ENCODE results near the gene KCTD13. TPM values are rescaled to one million over a fixed set of nuclear protein-coding genes. Genes with fewer than 3 reads are reported as not detected.
"Not testable (repeated sequence)": the region's sequence is repeated elsewhere in the genome, so short reads cannot be mapped to it uniquely, and the experiment has no call there.

The KCTD13 gene
- total and polyA plus RNA-seq, 9 donors: 4.3 to 18.8 (median 12.2) TPM

DNA sequence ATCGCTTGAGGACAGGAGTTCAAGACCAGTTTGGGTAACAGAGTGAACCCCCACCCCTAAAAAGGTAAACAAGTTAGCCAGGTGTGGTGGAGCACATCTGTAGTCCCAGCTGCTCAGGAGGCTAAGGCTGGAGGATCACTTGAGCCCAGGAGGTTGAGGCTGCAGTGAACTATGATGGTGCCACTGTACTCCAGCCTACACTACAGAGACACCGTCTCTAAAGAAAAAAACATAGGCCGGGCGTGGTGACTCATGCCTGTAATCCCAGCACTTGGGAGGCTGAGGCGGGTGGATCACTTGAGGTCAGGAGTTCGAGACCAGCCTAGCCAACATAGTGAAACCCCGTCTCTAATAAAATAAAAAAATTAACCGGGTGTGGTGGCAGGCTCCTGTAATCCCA lies 57.0 kb downstream of the KCTD13 start:
- H3K36me3 ChIP-seq (ENCODE audit: control insufficient read depth, insufficient read depth, low read length); DNase-seq; H3K9me3 ChIP-seq (replicated peaks; ENCODE audit: control insufficient read depth, low read depth, low read length); H3K27me3 ChIP-seq (ENCODE audit: control insufficient read depth, insufficient read depth, low read length); H3K27ac ChIP-seq (ENCODE audit: low read length); H3K4me3 ChIP-seq (ENCODE audit: low read length); H3K4me1 ChIP-seq (ENCODE audit: control insufficient read depth, insufficient read depth, low read length): not testable (repeated sequence)
- WGBS (ENCODE audit: insufficient coverage): 89% methylated on average over 3 of the region's 8 CpGs

DNA sequence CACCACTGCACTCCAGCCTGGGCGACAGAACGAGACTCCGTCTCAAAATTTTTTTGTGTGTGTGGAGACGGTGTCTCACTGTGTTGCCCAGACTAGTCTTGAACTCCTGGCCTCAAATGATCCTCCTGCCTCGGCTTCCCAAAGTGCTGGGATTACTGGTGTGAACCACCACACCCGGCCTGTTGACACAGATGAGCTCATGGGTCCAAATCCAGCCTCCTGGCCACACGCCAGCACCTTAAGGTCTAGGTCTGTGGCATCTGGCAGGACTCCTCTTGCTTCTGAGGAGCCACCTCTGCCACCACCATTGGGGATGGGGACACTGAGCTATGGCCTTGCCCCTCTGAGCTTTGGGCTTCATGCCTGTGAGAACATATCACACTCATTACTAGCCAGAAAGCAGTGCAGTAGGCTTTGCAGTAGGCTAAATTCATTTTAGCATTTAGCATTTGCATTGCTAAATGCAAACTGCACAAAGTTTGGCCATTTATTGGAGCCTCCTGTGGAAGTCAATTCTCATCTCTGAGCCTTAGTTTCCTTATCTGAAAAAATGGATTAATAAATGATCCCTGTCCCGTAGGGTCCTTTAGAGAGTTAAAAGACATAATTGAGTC lies 57.5 kb downstream of the KCTD13 start:
- H3K4me3 ChIP-seq (ENCODE audit: low read length): no peak overlapping the region
- H3K27me3 ChIP-seq (ENCODE audit: control insufficient read depth, insufficient read depth, low read length): no peaks in the 10 kb centered on the region
- WGBS (ENCODE audit: insufficient coverage): 54% methylated on average over 4 of the region's 8 CpGs
- no peaks in the 10 kb centered on the region for H3K36me3 ChIP-seq (ENCODE audit: control insufficient read depth, insufficient read depth, low read length)
- no peak for DNase-seq
- H3K9me3 ChIP-seq (replicated peaks; ENCODE audit: control insufficient read depth, low read depth, low read length): no peaks in the 10 kb centered on the region
- peaks cover 3% of the 10 kb centered on the region for H3K4me1 ChIP-seq (ENCODE audit: control insufficient read depth, insufficient read depth, low read length)
- no peak overlapping the region for H3K27ac ChIP-seq (ENCODE audit: low read length)

DNA sequence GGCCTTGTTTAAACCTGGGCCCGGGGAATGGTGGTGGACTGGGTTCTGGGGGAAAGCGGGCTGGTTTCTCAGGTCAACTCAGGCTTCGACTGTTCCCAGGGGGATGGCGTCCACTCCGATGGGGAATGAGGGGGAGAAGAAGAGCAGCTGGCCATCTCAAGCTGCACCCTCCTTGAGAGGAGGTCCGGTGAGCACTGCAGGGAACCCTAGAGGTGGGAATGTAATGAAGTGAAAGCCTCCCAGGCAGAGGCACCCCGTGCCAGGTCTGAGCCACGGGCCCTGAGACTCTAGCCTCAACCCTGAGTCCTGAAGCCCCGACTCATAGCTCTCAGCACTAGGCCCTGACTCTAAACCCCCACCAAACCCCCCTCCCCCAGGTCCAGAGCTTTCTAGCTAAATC lies 61.8 kb downstream of the KCTD13 start:
- peaks cover 20% of the 10 kb centered on the region for H3K36me3 ChIP-seq (ENCODE audit: control insufficient read depth, insufficient read depth, low read length)
- 76% methylated on average over 8 of the region's 9 CpGs for WGBS (ENCODE audit: insufficient coverage)
- DNase-seq: no peak
- H3K9me3 ChIP-seq (replicated peaks; ENCODE audit: control insufficient read depth, low read depth, low read length): no peaks in the 10 kb centered on the region
- peaks cover 12% of the 10 kb centered on the region for H3K4me1 ChIP-seq (ENCODE audit: control insufficient read depth, insufficient read depth, low read length)
- no peaks in the 10 kb centered on the region for H3K27me3 ChIP-seq (ENCODE audit: control insufficient read depth, insufficient read depth, low read length)
- H3K27ac ChIP-seq (ENCODE audit: low read length): no peak overlapping the region
- no peak overlapping the region for H3K4me3 ChIP-seq (ENCODE audit: low read length)

DNA sequence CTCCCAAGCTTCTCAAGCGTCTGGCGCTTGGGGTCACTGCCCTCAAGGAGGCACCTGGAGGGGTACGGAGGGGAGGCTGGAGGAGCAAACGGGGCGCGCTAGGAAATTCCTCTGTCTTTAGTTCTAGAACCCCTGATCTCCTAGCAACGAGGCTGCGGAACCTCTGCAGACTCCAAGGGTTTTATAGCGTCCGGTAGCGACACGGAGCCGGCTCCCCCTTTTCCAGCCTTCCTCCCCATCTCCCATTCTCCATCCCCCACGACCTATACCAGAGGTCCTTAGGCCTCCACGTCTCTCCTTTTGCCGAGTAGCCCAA lies 62.4 kb downstream of the KCTD13 start:
- Histone ChIP-seq H3K4me1 (ENCODE audit: control insufficient read depth, insufficient read depth, low read length) (peaks cover 12% of the 10 kb centered on the region), H3K36me3 (ENCODE audit: control insufficient read depth, insufficient read depth, low read length) (peaks cover 25% of the 10 kb centered on the region), H3K27me3 (ENCODE audit: control insufficient read depth, insufficient read depth, low read length) (no peaks in the 10 kb centered on the region), H3K27ac (ENCODE audit: low read length) (no peak overlapping the region), H3K4me3 (ENCODE audit: low read length) (peak overlapping the region; percentile 2), H3K9me3 (replicated peaks; ENCODE audit: control insufficient read depth, low read depth, low read length) (no peaks in the 10 kb centered on the region)
- DNase-seq: no peak
- WGBS (ENCODE audit: insufficient coverage): 22% methylated on average over 10 of the region's 16 CpGs

DNA sequence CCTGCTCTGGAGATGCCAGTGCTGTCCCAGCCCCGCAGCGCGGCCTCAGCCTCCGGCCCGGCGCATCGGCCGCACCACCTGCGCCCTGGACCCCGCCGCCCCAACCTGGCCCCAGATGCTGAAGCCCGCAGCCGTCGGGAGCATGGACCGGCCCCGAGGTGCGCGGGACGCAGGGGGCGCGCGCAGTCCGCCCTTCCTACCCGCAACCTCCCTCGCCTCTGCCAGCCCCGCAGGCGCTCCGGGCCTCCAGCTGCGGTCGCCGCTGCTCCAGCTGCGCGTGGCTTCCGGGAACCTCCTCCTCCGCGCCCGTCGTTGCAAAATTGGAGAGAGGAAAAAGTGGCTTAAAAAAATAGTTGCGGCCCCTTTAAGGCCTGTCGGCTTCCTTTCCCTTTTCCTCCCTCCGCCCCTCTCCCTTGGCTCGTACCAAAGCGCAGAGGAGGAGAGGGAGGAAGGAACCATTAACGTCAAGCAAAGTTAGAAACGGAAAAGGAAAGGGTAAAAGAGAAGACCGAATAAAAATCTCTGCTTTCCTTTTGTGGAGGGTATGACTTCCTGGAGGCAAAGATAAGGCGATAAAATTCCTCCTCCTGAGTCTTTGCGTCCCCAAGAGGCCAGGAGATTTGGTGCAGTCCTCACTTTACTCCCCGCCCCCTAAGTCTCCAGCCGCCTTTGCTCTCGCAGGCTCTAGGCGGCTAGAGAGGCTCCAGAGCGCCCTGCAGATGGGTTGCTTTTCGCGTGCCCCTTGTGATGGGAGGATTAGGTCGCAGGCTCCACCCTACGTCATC lies 63.0 kb downstream of the KCTD13 start, which contains the start of gene CDIPT:
TSS of gene CDIPT (minus strand) at position 343 of the 785 bp plus-strand sequence. CDS start 369 bp downstream, outside the sequence.
- Histone ChIP-seq H3K4me1 (ENCODE audit: control insufficient read depth, insufficient read depth, low read length) (peaks cover 12% of the 10 kb centered on the region), H3K4me3 (ENCODE audit: low read length) (peak within 1 kb of the TSS; percentile 85), H3K36me3 (ENCODE audit: control insufficient read depth, insufficient read depth, low read length) (peaks cover 28% of the 10 kb centered on the region), H3K27me3 (ENCODE audit: control insufficient read depth, insufficient read depth, low read length) (no peaks in the 10 kb centered on the region), H3K9me3 (replicated peaks; ENCODE audit: control insufficient read depth, low read depth, low read length) (no peaks in the 10 kb centered on the region), H3K27ac (ENCODE audit: low read length) (peak within 1 kb of the TSS; percentile 98)
- DNase-seq: peak; percentile 99
- 0% methylated on average over 22 of the region's 57 CpGs for WGBS (ENCODE audit: insufficient coverage)

DNA sequence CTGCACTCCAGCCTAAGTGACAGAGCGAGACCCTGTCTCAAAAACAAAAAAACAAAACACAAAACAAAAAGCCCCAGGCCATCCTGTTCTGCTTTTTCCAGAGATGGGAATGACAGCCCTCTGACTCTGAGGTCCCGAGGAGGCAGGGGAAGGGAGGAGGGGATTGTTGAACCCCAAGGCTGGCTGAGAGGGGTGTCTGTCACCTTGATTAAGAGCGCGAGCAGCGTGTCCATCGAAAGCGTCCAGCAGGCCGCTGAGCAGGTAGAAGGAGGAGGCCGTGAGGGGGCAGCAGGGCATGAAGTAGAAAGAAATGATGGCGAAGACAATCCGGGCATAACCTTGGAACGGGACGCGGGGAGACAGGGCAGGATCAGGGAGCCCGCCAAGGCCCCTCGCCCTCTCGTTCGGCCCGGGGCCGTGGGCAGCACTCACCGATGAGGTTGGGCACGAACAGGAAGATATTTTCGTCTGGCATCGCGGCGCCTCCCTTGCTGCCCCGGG lies 63.6 kb downstream of the KCTD13 start:
- no peaks in the 10 kb centered on the region for H3K9me3 ChIP-seq (replicated peaks; ENCODE audit: control insufficient read depth, low read depth, low read length)
- no peaks in the 10 kb centered on the region for H3K27me3 ChIP-seq (ENCODE audit: control insufficient read depth, insufficient read depth, low read length)

DNA sequence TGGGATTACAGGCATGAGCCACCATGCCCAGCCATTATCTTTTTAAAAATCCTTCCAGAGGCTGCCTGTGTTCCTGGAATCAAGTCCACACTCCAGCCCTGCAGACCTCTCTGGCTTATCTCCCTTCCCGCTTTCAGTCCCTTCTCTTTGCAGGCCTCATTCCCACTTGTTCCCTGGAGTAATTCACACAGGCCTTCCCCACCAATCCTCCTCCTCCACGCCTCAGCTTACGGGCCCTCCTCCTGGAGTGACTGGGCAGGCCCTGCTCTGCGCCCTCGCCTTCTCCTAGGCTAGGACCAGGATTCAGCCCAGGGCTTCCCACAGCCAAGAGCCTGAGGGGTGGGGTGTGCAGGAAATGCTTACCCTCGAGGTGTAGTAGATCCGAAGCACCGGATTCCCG lies 65.8 kb downstream of the KCTD13 start:
- H3K27me3 ChIP-seq (ENCODE audit: control insufficient read depth, insufficient read depth, low read length): no peaks in the 10 kb centered on the region
- H3K4me1 ChIP-seq (ENCODE audit: control insufficient read depth, insufficient read depth, low read length): peaks cover 14% of the 10 kb centered on the region
- no peaks in the 10 kb centered on the region for H3K9me3 ChIP-seq (replicated peaks; ENCODE audit: control insufficient read depth, low read depth, low read length)
- WGBS (ENCODE audit: insufficient coverage): 96% methylated on average over 5 of the region's 9 CpGs
- no peak overlapping the region for H3K27ac ChIP-seq (ENCODE audit: low read length)
- no peak overlapping the region for H3K4me3 ChIP-seq (ENCODE audit: low read length)
- no peak for DNase-seq
- peaks cover 28% of the 10 kb centered on the region for H3K36me3 ChIP-seq (ENCODE audit: control insufficient read depth, insufficient read depth, low read length)

More for the DNA sequence above, 63.6 kb downstream of the KCTD13 start:
- 0% methylated on average over 25 of the region's 27 CpGs for WGBS (ENCODE audit: insufficient coverage)
- peaks cover 28% of the 10 kb centered on the region for H3K36me3 ChIP-seq (ENCODE audit: control insufficient read depth, insufficient read depth, low read length)
- DNase-seq: peak; percentile 33
- peak overlapping the region; percentile 85 for H3K4me3 ChIP-seq (ENCODE audit: low read length)
- H3K27ac ChIP-seq (ENCODE audit: low read length): peak overlapping the region; percentile 20
- H3K4me1 ChIP-seq (ENCODE audit: control insufficient read depth, insufficient read depth, low read length): peaks cover 12% of the 10 kb centered on the region

DNA sequence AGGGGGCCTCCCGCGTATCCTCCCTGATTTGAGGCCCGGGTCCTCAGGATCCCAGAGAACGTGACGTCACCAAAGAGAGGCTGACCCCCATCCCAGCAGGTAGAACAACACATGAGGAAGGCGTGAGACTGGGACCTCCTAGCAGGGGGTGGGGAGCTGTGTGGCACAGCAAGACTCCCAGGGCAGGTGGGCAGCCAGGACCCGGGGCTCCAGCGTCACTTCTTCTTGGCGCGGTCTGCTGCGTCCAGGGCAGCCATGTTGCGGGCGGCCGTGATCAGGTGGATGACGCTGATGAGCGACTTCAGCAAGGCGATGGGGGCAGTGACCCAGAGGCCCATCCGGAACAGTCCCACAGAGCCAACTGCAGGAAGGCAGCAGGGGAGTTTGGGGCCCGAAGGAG lies 67.1 kb downstream of the KCTD13 start:
- no peak overlapping the region for H3K27ac ChIP-seq (ENCODE audit: low read length)
- H3K4me1 ChIP-seq (ENCODE audit: control insufficient read depth, insufficient read depth, low read length): peaks cover 14% of the 10 kb centered on the region
- no peaks in the 10 kb centered on the region for H3K9me3 ChIP-seq (replicated peaks; ENCODE audit: control insufficient read depth, low read depth, low read length)
- 89% methylated on average over 13 of the region's 19 CpGs for WGBS (ENCODE audit: insufficient coverage)
- H3K4me3 ChIP-seq (ENCODE audit: low read length): no peak overlapping the region
- no peaks in the 10 kb centered on the region for H3K27me3 ChIP-seq (ENCODE audit: control insufficient read depth, insufficient read depth, low read length)
- peaks cover 28% of the 10 kb centered on the region for H3K36me3 ChIP-seq (ENCODE audit: control insufficient read depth, insufficient read depth, low read length)
- no peak for DNase-seq

DNA sequence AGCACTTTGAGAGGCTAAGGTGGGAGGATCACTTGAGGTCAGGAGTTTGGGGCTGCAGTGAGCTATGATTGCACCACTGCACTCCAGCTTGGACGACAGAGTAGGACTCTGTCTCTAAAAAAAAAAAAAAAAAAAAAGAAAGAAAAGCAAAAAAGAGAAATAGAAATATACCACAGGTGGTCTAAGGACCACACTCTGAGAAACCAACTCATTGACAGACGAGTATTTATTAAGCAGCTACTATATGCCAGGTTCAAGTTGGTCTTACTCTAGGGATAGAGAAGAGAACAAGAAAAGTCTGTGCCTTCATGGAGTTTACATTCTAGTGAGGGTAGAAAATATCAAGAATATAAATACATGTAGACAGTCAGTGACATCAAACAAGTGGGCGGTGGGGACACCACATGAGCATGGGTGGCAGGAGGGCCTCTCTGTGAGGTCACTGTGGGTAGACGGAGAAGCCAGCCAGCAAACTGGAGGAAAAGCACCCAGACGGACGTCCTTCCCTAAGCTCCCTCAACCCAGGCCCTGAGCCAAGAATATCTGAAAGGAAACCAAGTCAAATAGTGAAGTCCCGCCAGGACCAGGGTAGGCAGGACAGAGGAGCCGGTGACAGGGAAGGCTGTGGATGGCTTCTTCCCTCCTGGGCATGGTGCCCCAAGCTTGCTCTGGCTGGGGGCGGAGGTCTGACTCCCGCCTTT lies 67.7 kb downstream of the KCTD13 start:
- Histone ChIP-seq H3K4me3 (ENCODE audit: low read length) (no peak overlapping the region), H3K27ac (ENCODE audit: low read length) (no peak overlapping the region), H3K27me3 (ENCODE audit: control insufficient read depth, insufficient read depth, low read length) (no peaks in the 10 kb centered on the region), H3K36me3 (ENCODE audit: control insufficient read depth, insufficient read depth, low read length) (peaks cover 28% of the 10 kb centered on the region), H3K4me1 (ENCODE audit: control insufficient read depth, insufficient read depth, low read length) (peaks cover 10% of the 10 kb centered on the region), H3K9me3 (replicated peaks; ENCODE audit: control insufficient read depth, low read depth, low read length) (no peaks in the 10 kb centered on the region)
- 78% methylated on average over 5 of the region's 10 CpGs for WGBS (ENCODE audit: insufficient coverage)
- no peak for DNase-seq

DNA sequence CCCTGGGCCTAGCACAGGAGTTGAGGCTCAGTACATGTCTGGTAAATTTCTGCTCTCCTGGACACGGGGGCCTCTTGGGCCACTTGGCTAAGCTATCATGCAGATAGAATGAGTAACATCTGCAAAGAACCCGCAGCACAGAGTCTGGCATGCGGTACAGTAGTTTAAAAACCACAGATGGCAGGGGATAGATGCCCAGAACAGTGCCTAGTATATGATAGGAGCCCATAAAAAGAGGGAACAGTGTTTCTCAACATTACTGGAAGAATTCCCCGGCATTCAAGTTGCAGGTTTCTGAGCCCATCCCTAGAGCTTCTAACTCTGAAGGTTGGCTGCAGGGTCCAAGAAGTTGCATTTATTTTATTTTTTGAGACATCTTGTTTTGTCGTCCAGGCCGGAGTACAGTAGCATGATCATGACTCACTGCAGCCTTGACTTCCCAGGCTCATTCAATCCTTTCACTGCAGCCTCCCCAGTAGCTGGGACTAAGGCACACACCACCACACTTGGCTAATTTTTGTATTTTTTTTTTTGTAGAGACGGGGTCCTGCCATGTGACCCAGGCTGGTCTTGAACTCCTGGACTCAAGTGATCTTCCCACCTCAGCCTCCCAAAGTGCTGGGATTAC lies 68.8 kb downstream of the KCTD13 start:
- Histone ChIP-seq H3K27ac (ENCODE audit: low read length) (no peak overlapping the region), H3K27me3 (ENCODE audit: control insufficient read depth, insufficient read depth, low read length) (no peaks in the 10 kb centered on the region), H3K36me3 (ENCODE audit: control insufficient read depth, insufficient read depth, low read length) (peaks cover 28% of the 10 kb centered on the region), H3K9me3 (replicated peaks; ENCODE audit: control insufficient read depth, low read depth, low read length) (no peaks in the 10 kb centered on the region), H3K4me3 (ENCODE audit: low read length) (no peak overlapping the region), H3K4me1 (ENCODE audit: control insufficient read depth, insufficient read depth, low read length) (peaks cover 7% of the 10 kb centered on the region)
- 80% methylated on average over 2 of the region's 7 CpGs for WGBS (ENCODE audit: insufficient coverage)
- DNase-seq: no peak
